Epithelial cell of esophagus (primary cell): ENCODE data around the gene GLIS1.

Experiments used
- DNase-seq: peaks from one replicate; pipeline ENCODE4 v3.0.0; 2010; ENCODE audit warnings: low read depth
- H3K4me3 ChIP-seq: 2 replicates; pipeline ENCODE4 v1.5.1; 2011; ENCODE audit warnings: mild to moderate bottlenecking, low read length, control low read depth
- CTCF ChIP-seq: IDR thresholded peaks from 2 replicates; pipeline ENCODE4 v1.5.1; 2011; ENCODE audit warnings: low read depth, mild to moderate bottlenecking, low read length, control low read depth, inconsistent platforms; ENCODE audit not compliant: insufficient read depth; ENCODE audit errors: missing control alignments

GLIS1 gene

GRCh38 chr1:53702341-53702740 lies 36.6 kb downstream of the GLIS1 start:
- no peak for DNase-seq
- TF ChIP-seq CTCF = no peak
- no peak overlapping the region for H3K4me3 ChIP-seq

- TF ChIP-seq CTCF = no peak
- H3K4me3 ChIP-seq = no peak overlapping the region
- DNase-seq = no peak
These were observed 38.2 kb downstream of the GLIS1 start for GRCh38 chr1:53700776-53701175.

GRCh38 chr1:53699981-53700380 lies 39.0 kb downstream of the GLIS1 start:
- no peak for DNase-seq
- no peak for TF ChIP-seq CTCF
- no peak overlapping the region for H3K4me3 ChIP-seq

- DNase-seq = no peak
- H3K4me3 ChIP-seq = no peak overlapping the region
- no peak for TF ChIP-seq CTCF
These were observed 40.5 kb downstream of the GLIS1 start for GRCh38 chr1:53698384-53698980.

GRCh38 chr1:53697721-53698383 lies 41.1 kb downstream of the GLIS1 start:
- no peak for TF ChIP-seq CTCF
- DNase-seq = no peak
- no peak overlapping the region for H3K4me3 ChIP-seq

GRCh38 chr1:53696990-53697389 lies 42.0 kb downstream of the GLIS1 start:
- TF ChIP-seq CTCF = no peak
- H3K4me3 ChIP-seq = no peak overlapping the region
- no peak for DNase-seq

- DNase-seq = no peak
- H3K4me3 ChIP-seq = no peak overlapping the region
- TF ChIP-seq CTCF = no peak
These were observed 42.4 kb downstream of the GLIS1 start for GRCh38 chr1:53696571-53696970.
